Keratinocyte (primary cell): ENCODE results near the gene ZNF581. TPM values are rescaled to one million over a fixed set of nuclear protein-coding genes. Genes with fewer than 3 reads are reported as not detected.

Experiments used
- DNase-seq: peaks from one replicate; pipeline ENCODE4 v3.0.0-alpha.2; 2011; ENCODE audit warnings: low read depth, missing footprints, low spot score
- FAIRE-seq: peaks from 2 replicates; lab custom pipeline; 2011; peaks lifted over from hg19 to GRCh38; lab: Jason Lieb, UNC
- H2AFZ ChIP-seq: 2 replicates; pipeline ENCODE4 v1.6.0; 2012; ENCODE audit warnings: low read length, control low read depth, inconsistent platforms; ENCODE audit not compliant: control insufficient read depth
- H3K27ac ChIP-seq: 2 replicates; pipeline ENCODE4 v1.5.1; 2011; ENCODE audit warnings: low read length; ENCODE audit not compliant: control insufficient read depth, insufficient read depth
- H3K27me3 ChIP-seq: 3 replicates; pipeline ENCODE4 v1.6.0; 2011; ENCODE audit warnings: low read length; ENCODE audit not compliant: control insufficient read depth, insufficient read depth; ENCODE audit errors: extremely low read depth
- H3K36me3 ChIP-seq, 2 experiments: 2 replicates in 1 of 2; 3 replicates in 1 of 2; pipeline ENCODE4 v1.5.1; 2011; ENCODE audit warnings: low read length in 2 of 2, mild to moderate bottlenecking in 1 of 2; ENCODE audit not compliant: control insufficient read depth in 2 of 2, insufficient read depth in 2 of 2; ENCODE audit errors: extremely low read depth in 1 of 2
- H3K4me1 ChIP-seq: 3 replicates; pipeline ENCODE4 v1.5.1; 2011; ENCODE audit warnings: low read length; ENCODE audit not compliant: control insufficient read depth, insufficient read depth; ENCODE audit errors: extremely low read depth
- H3K4me2 ChIP-seq: 3 replicates; pipeline ENCODE4 v1.6.0; 2011; ENCODE audit warnings: low read depth, low read length; ENCODE audit not compliant: control insufficient read depth, insufficient read depth; ENCODE audit errors: extremely low read depth
- H3K4me3 ChIP-seq, 3 experiments: fragments of 200-600 bp in 1 of 3; sonication (generic) in 1 of 3; 2 replicates in 2 of 3; 3 replicates in 1 of 3; pipeline ENCODE4 v1.5.1; 2011 to 2016; ENCODE audit warnings: low read length in 3 of 3, mild to moderate bottlenecking in 3 of 3, control low read depth in 2 of 3, inconsistent platforms in 1 of 3, low read depth in 1 of 3, mixed read lengths in 1 of 3, mixed run types in 1 of 3, moderate library complexity in 1 of 3; ENCODE audit not compliant: control insufficient read depth in 2 of 3, insufficient read depth in 2 of 3; ENCODE audit errors: extremely low read depth in 1 of 3
- H3K79me2 ChIP-seq: 2 replicates; pipeline ENCODE4 v1.6.0; 2012; ENCODE audit warnings: low read length; ENCODE audit not compliant: control insufficient read depth, insufficient read depth
- H3K9ac ChIP-seq: 3 replicates; pipeline ENCODE4 v1.6.0; 2011; ENCODE audit warnings: low read length; ENCODE audit not compliant: control insufficient read depth, insufficient read depth; ENCODE audit errors: extremely low read depth
- H3K9me1 ChIP-seq: 3 replicates; pipeline ENCODE4 v1.6.0; 2011; ENCODE audit warnings: low read length; ENCODE audit not compliant: control insufficient read depth, insufficient read depth; ENCODE audit errors: extremely low read depth
- H3K9me3 ChIP-seq: 2 replicates; pipeline ENCODE4 v1.5.1; 2012; ENCODE audit warnings: low read depth, low read length; ENCODE audit not compliant: control insufficient read depth
- H4K20me1 ChIP-seq: 3 replicates; pipeline ENCODE4 v1.6.0; 2011; ENCODE audit warnings: low read length; ENCODE audit not compliant: control insufficient read depth, insufficient read depth; ENCODE audit errors: extremely low read depth
- EZH2 ChIP-seq: IDR thresholded peaks from one replicate; pipeline ENCODE4 v1.6.1; 2012; ENCODE audit warnings: inconsistent platforms, mild to moderate bottlenecking, low read length, moderate library complexity
- dilution Hi-C: fragments of 300-500 bp; cut with MboI; formaldehyde crosslinking; loops from one replicate; pipeline ENCODE4 v1.7.0; 2020; ENCODE audit warnings: low sequenced_read_pairs; ENCODE audit not compliant: extremely low pct_ligation_motif_present
- polyA plus RNA-seq, 5 experiments: library from polyadenylated mRNA; depleted of rRNA in 3 of 5; stranded (reverse) in 3 of 5; stranded (forward) in 1 of 5; unstranded in 1 of 5; fragments of >200 nt; gene quantifications; 1 replicate in 1 of 5; 2 replicates in 3 of 5; 3 replicates in 1 of 5; pipeline versions ENCODE4 v1.2.1 to v1.2.3, GENCODE V29; 2011 to 2012; ENCODE audit warnings: missing spikeins in 2 of 5, low read depth in 1 of 5, low replicate concordance in 1 of 5
- TF ChIP-seq, protein P1 (sequence below), 3 experiments: IDR thresholded peaks in 1 of 3; conservative IDR thresholded peaks in 1 of 3; optimal IDR thresholded peaks in 1 of 3; 2 replicates in 2 of 3; 3 replicates in 1 of 3; pipeline versions ENCODE3 to v1.5.1; 2011; ENCODE audit warnings: low read length in 3 of 3, mild to moderate bottlenecking in 3 of 3, moderate library complexity in 2 of 3, control low read depth in 1 of 3, inconsistent platforms in 1 of 3; ENCODE audit not compliant: insufficient read depth in 2 of 3; ENCODE audit errors: extremely low read depth in 1 of 3

Gene ZNF581
- polyA plus RNA-seq, 1 donor (not counting 4 experiments of a cell fraction or from before 2014, with no cell fraction given), result 14.8 TPM

DNA sequence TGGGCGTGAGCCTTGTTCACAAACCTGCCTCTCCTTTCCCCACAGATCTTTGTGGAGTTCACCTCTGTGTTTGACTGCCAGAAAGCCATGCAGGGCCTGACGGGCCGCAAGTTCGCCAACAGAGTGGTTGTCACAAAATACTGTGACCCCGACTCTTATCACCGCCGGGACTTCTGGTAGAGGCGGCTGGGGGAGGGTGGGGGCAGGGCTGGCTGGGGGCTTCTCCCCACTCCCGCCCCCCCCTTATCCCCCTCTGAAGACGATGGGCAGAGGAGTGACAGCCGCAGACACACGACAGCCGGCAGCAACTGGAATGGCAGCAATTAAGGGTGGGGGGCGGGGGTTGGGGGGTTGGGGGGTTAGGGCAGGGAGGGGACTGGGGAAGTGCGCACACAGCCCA lies 30.4 kb downstream of the ZNF581 start:
- Histone ChIP-seq H3K79me2 (peaks cover 85% of the 10 kb centered on the region), H3K27ac (no peak overlapping the region), H3K9me3 (no peaks in the 10 kb centered on the region), H3K4me1 (peaks cover 19% of the 10 kb centered on the region), H3K9me1 (no peaks in the 10 kb centered on the region), H3K4me2 (no peak overlapping the region), H3K4me3 (no peak overlapping the region), H4K20me1 (peaks cover 26% of the 10 kb centered on the region), H3K27me3 (no peaks in the 10 kb centered on the region), H3K36me3 (peaks cover 27 to 31% of the 10 kb centered on the region in 2 experiments), H2AFZ (no peak overlapping the region), H3K9ac (no peak overlapping the region)
- TF ChIP-seq EZH2, result no peak
- TF ChIP-seq, protein P1, sequence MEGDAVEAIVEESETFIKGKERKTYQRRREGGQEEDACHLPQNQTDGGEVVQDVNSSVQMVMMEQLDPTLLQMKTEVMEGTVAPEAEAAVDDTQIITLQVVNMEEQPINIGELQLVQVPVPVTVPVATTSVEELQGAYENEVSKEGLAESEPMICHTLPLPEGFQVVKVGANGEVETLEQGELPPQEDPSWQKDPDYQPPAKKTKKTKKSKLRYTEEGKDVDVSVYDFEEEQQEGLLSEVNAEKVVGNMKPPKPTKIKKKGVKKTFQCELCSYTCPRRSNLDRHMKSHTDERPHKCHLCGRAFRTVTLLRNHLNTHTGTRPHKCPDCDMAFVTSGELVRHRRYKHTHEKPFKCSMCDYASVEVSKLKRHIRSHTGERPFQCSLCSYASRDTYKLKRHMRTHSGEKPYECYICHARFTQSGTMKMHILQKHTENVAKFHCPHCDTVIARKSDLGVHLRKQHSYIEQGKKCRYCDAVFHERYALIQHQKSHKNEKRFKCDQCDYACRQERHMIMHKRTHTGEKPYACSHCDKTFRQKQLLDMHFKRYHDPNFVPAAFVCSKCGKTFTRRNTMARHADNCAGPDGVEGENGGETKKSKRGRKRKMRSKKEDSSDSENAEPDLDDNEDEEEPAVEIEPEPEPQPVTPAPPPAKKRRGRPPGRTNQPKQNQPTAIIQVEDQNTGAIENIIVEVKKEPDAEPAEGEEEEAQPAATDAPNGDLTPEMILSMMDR (optimal IDR thresholded peaks at IDR 0.05 in 1 of 3, IDR thresholded peaks at IDR 0.05 in 1 of 3, conservative IDR thresholded peaks at IDR 0.05 in 1 of 3; ENCODE audit: extremely low read depth in 1 of 3, insufficient read depth in 2 of 3, low read length in 3 of 3), result no peak
- DNase-seq (no peak), FAIRE-seq (no peak)
- dilution Hi-C loops, result no loop called here

DNA sequence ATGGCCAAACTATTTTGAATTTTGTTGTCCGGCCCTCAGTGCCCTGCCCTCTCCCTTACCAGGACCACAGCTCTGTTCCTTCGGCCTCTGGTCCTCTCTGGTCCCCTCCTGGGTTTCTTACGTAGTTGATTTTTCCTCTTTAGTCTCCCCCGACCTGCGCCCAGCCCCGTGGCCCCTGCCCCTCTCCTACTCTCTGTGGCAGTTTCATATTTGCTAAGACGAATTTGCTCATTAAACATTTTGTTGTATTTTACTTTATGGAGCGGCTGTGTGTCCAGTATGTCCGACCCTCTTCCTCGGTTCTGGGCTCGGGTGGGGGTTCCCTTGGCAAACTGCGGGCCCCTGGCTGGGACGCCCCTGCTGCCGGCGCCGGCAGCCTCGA lies 31.0 kb downstream of the ZNF581 start:
- FAIRE-seq (no peak), DNase-seq (no peak)
- Histone ChIP-seq H3K4me1 (peaks cover 24% of the 10 kb centered on the region), H3K9me1 (no peaks in the 10 kb centered on the region), H3K4me2 (peak overlapping the region; percentile 67), H4K20me1 (peaks cover 23% of the 10 kb centered on the region), H2AFZ (no peak overlapping the region), H3K36me3 (peaks cover 29 to 31% of the 10 kb centered on the region in 2 experiments), H3K9ac (peak overlapping the region; percentile 94), H3K27ac (no peak overlapping the region), H3K27me3 (no peaks in the 10 kb centered on the region), H3K4me3 (peak overlapping the region; percentile 34 to 89 (median 59)), H3K9me3 (no peaks in the 10 kb centered on the region), H3K79me2 (peaks cover 85% of the 10 kb centered on the region)
- dilution Hi-C loops, result no loop called here
- TF ChIP-seq EZH2, result no peak
- TF ChIP-seq, protein P1 (optimal IDR thresholded peaks at IDR 0.05 in 1 of 3, IDR thresholded peaks at IDR 0.05 in 1 of 3, conservative IDR thresholded peaks at IDR 0.05 in 1 of 3; ENCODE audit: extremely low read depth in 1 of 3, insufficient read depth in 2 of 3, low read length in 3 of 3), result no peak
